Erythroblast (primary cell): ENCODE results near the gene MAT1A.

Experiments used
- GATA1 ChIP-seq: IDR thresholded peaks from 2 replicates; pipeline ENCODE4 v1.6.1; 2011; ENCODE audit warnings: low read depth, mild to moderate bottlenecking, control low read depth, low read length, moderate library complexity
- POLR2A ChIP-seq: IDR thresholded peaks from 2 replicates; pipeline ENCODE4 v1.6.1; 2011; ENCODE audit warnings: mild to moderate bottlenecking, low read length

GRCh38 chr10:80277567-80278250 is 11.7 kb downstream of the MAT1A start:
- TF ChIP-seq POLR2A, result no peak
- no peak for TF ChIP-seq GATA1
